HCT116 (cell line): Measurements from ENCODE around the gene ADAD2. TPM values are rescaled to one million over a fixed set of nuclear protein-coding genes. Genes with fewer than 3 reads are reported as not detected.

Experiments used
- ATAC-seq: fragments of 200-7000 bp; cut with Tn5 transposase; 2 replicates; pipeline ENCODE4 v1.9.1; 2020; ENCODE audit warnings: mild to moderate bottlenecking, moderate library complexity
- BruUV-seq: library from RNA; stranded (reverse); fragments of 400-500 nt; replicated peaks from 2 replicates; lab custom pipeline; 2021; lab: Mats Ljungman, UMichigan
- CTCF ChIA-PET: fragments of 300-600 bp; sonication (Branson Sonifier 250); formaldehyde crosslinking; loops from one replicate; lab custom pipeline; 2021; ENCODE audit warnings: antibody characterized with exemption; lab: Charles Lee
- POLR2A ChIA-PET: fragments of 300-600, 350-600 bp; sonication (Branson Sonifier 250); formaldehyde crosslinking; loops from one replicate; lab custom pipeline; 2021; ENCODE audit warnings: antibody characterized with exemption; lab: Charles Lee
- RAD21 ChIA-PET, 2 experiments: fragments of 300-600 bp; sonication (Branson Sonifier 250); formaldehyde crosslinking; loops; one replicate each; lab custom pipeline; 2023; ENCODE audit warnings: low total read pairs in 2 of 2; ENCODE audit not compliant: uncharacterized antibody in 2 of 2, unreplicated experiment in 2 of 2, low non-redundant PET in 1 of 2; lab: Charles Lee
- DNase-seq: peaks from one replicate; pipeline ENCODE4 v3.0.0-alpha.2; 2010; ENCODE audit warnings: low read depth, low spot score
- H2AFZ ChIP-seq: fragments of 200-600 bp; shearing (Covaris generic), sonication (generic); 2 replicates; pipeline ENCODE4 v1.6.1; 2017; ENCODE audit warnings: low read depth, mixed run types, mixed read lengths, antibody characterized with exemption, low read length; ENCODE audit not compliant: poor library complexity, severe bottlenecking
- H3K27ac ChIP-seq: 2 replicates; pipeline ENCODE4 v1.5.1; 2012; ENCODE audit warnings: low read depth, low read length
- H3K27me3 ChIP-seq: fragments of 200-600 bp; sonication (generic); 2 replicates; pipeline ENCODE4 v1.6.1; 2016; ENCODE audit warnings: mixed run types, low read length, mixed read lengths; ENCODE audit not compliant: insufficient read depth
- H3K36me3 ChIP-seq, 2 experiments: fragments of 200-500 bp in 1 of 2; fragments of 200-600 bp in 1 of 2; sonication (Bioruptor generic) in 1 of 2; sonication (generic) in 1 of 2; 2 replicates each; pipeline versions ENCODE4 v1.5.1 to v1.6.1; 2014 to 2016; ENCODE audit warnings: low read length in 2 of 2, inconsistent platforms in 1 of 2, mixed read lengths in 1 of 2, mixed run types in 1 of 2; ENCODE audit not compliant: insufficient read depth in 2 of 2, control insufficient read depth in 1 of 2
- H3K4me1 ChIP-seq, 2 experiments: fragments of 200-600 bp in 1 of 2; sonication (generic) in 1 of 2; 2 replicates each; pipeline versions ENCODE4 v1.5.1 to v1.6.1; 2012 to 2017; ENCODE audit warnings: low read length in 2 of 2, inconsistent platforms in 1 of 2, mild to moderate bottlenecking in 1 of 2, mixed read lengths in 1 of 2, mixed run types in 1 of 2, moderate library complexity in 1 of 2; ENCODE audit not compliant: insufficient read depth in 2 of 2, control insufficient read depth in 1 of 2
- H3K4me2 ChIP-seq: fragments of 200-600 bp; sonication (generic); 2 replicates; pipeline ENCODE4 v1.6.1; 2017; ENCODE audit warnings: mixed run types, low read length, mixed read lengths
- H3K4me3 ChIP-seq, 2 experiments: fragments of 200-600 bp in 1 of 2; sonication (generic) in 1 of 2; replicated peaks in 1 of 2; 2 replicates each; pipeline ENCODE4 v1.5.1; 2011 to 2016; ENCODE audit warnings: low read length in 2 of 2, control low read depth in 1 of 2, low read depth in 1 of 2, mild to moderate bottlenecking in 1 of 2, mixed read lengths in 1 of 2, mixed run types in 1 of 2
- H3K79me2 ChIP-seq: fragments of 200-600 bp; sonication (generic); 2 replicates; pipeline ENCODE4 v1.6.1; 2017; ENCODE audit warnings: mild to moderate bottlenecking, mixed run types, low read length, moderate library complexity, mixed read lengths; ENCODE audit not compliant: insufficient read depth
- H3K9ac ChIP-seq: fragments of 200-600 bp; sonication (generic); 2 replicates; pipeline ENCODE4 v1.6.1; 2016; ENCODE audit warnings: low read length, mixed read lengths
- H3K9me2 ChIP-seq: fragments of 200-600 bp; sonication (generic), shearing (Covaris generic); 2 replicates; pipeline ENCODE4 v1.6.1; 2017; ENCODE audit warnings: mixed run types, mild to moderate bottlenecking, moderate library complexity; ENCODE audit not compliant: insufficient read depth
- H3K9me3 ChIP-seq, 2 experiments: fragments of 200-500 bp in 1 of 2; fragments of 200-600 bp in 1 of 2; sonication (Bioruptor generic) in 1 of 2; sonication (generic) in 1 of 2; 2 replicates each; pipeline ENCODE4 v1.6.1; 2014 to 2017; ENCODE audit warnings: low read length in 2 of 2, mixed read lengths in 2 of 2, inconsistent platforms in 1 of 2, low read depth in 1 of 2, mild to moderate bottlenecking in 1 of 2, mixed run types in 1 of 2, moderate library complexity in 1 of 2; ENCODE audit not compliant: control insufficient read depth in 1 of 2, insufficient read depth in 1 of 2
- H4K20me1 ChIP-seq: fragments of 200-600 bp; sonication (generic), shearing (Covaris generic); 2 replicates; pipeline ENCODE4 v1.6.1; 2017; ENCODE audit warnings: mixed run types, mild to moderate bottlenecking, moderate library complexity; ENCODE audit not compliant: insufficient read depth
- ATF3 ChIP-seq: IDR thresholded peaks from 2 replicates; pipeline ENCODE4 v1.6.1; 2012
- CEBPB ChIP-seq: IDR thresholded peaks from 2 replicates; pipeline ENCODE4 v1.6.1; 2012; ENCODE audit warnings: low read depth
- EGR1 ChIP-seq: IDR thresholded peaks from 2 replicates; pipeline ENCODE4 v1.6.1; 2012; ENCODE audit warnings: low read depth
- ELF1 ChIP-seq: IDR thresholded peaks from 2 replicates; pipeline ENCODE4 v1.6.1; 2012; ENCODE audit warnings: low read depth, borderline replicate concordance
- EZH2 ChIP-seq: fragments of 200-600 bp; sonication (generic); IDR thresholded peaks from 2 replicates; pipeline ENCODE4 v1.6.1; 2017; ENCODE audit warnings: antibody characterized with exemption, mixed run types
- FOSL1 ChIP-seq: IDR thresholded peaks from 2 replicates; pipeline ENCODE4 v1.6.1; 2012; ENCODE audit warnings: low read depth
- JUND ChIP-seq: IDR thresholded peaks from 2 replicates; pipeline ENCODE4 v1.6.1; 2012
- MAX ChIP-seq: IDR thresholded peaks from 2 replicates; pipeline ENCODE4 v1.6.1; 2012
- POLR2A ChIP-seq: IDR thresholded peaks from 2 replicates; pipeline ENCODE4 v1.7.0; 2011; ENCODE audit warnings: borderline replicate concordance; ENCODE audit not compliant: insufficient read depth, insufficient read length; ENCODE audit errors: extremely low read depth
- POLR2AphosphoS5 ChIP-seq: IDR thresholded peaks from 2 replicates; pipeline ENCODE4 v1.6.1; 2011; ENCODE audit warnings: mild to moderate bottlenecking, low read depth, low read length, moderate library complexity
- RAD21 ChIP-seq: IDR thresholded peaks from 2 replicates; pipeline ENCODE4 v1.6.1; 2012; ENCODE audit warnings: low read depth, mild to moderate bottlenecking
- REST ChIP-seq: IDR thresholded peaks from 2 replicates; pipeline ENCODE4 v1.6.1; 2012; ENCODE audit warnings: low read depth
- SIN3A ChIP-seq: IDR thresholded peaks from 2 replicates; pipeline ENCODE4 v1.6.1; 2012; ENCODE audit warnings: low read depth
- SP1 ChIP-seq: IDR thresholded peaks from 2 replicates; pipeline ENCODE4 v1.6.1; 2012; ENCODE audit warnings: low read depth
- SRF ChIP-seq: IDR thresholded peaks from 2 replicates; pipeline ENCODE4 v1.6.1; 2012; ENCODE audit warnings: low read depth
- TCF7L2 ChIP-seq: IDR thresholded peaks from 2 replicates; pipeline ENCODE4 v1.7.0; 2011; ENCODE audit warnings: borderline replicate concordance, inconsistent platforms; ENCODE audit not compliant: insufficient read depth, insufficient read length; ENCODE audit errors: extremely low read depth
- YY1 ChIP-seq: IDR thresholded peaks from 2 replicates; pipeline ENCODE4 v1.6.1; 2011; ENCODE audit warnings: low read length, low read depth, moderate library complexity, mild to moderate bottlenecking; ENCODE audit not compliant: insufficient replicate concordance; ENCODE audit errors: extremely low read depth
- ZFX ChIP-seq: fragments of 450-650 bp; IDR thresholded peaks from 2 replicates; pipeline ENCODE4 v1.6.1; 2017
- ZNF274 ChIP-seq: fragments of 200-500 bp; sonication (Bioruptor generic); IDR thresholded peaks from 2 replicates; pipeline ENCODE4 v1.6.1; 2014; ENCODE audit warnings: mild to moderate bottlenecking, low read depth, low read length, inconsistent platforms
- intact Hi-C: fragments of 100-400 bp; cut with micrococcal nuclease; formaldehyde crosslinking; loops from 2 replicates; pipeline ENCODE4 v1.10.0; 2022
- total RNA-seq: library from RNA; stranded (reverse); gene quantifications from one replicate; pipeline ENCODE4 v1.2.1, GENCODE V29; 2021; ENCODE audit not compliant: unreplicated experiment
- TF ChIP-seq, protein P1 (sequence below): IDR thresholded peaks from 2 replicates; pipeline ENCODE4 v1.6.1; 2011; ENCODE audit warnings: mild to moderate bottlenecking, low read length, moderate library complexity; ENCODE audit not compliant: insufficient replicate concordance; ENCODE audit errors: extremely low read depth

Gene ADAD2
- total RNA-seq, 1 experiment from 2014 or later: not detected

DNA sequence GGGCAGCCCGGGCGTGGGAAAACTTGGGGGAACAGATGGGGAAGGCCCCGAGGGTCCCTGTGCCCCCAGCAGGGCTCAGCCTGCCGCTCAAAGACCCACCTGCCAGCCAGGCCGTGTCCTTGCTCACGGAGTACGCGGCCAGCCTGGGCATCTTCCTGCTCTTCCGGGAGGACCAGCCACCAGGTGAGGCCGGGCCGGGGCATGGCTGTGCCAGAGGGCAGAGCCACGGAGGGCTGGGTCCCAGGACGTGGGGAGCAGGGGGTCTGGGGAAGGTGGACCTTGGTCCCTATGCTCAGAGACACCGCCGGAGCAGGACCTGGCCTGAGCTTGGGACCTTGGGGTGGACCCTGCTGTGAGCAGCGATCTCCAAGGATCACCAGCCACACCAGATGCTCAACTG is 509 bp downstream of the ADAD2 start:
- ChIA-PET POLR2A (no interaction called here), RAD21 (no interaction called here), CTCF (no interaction called here)
- Histone ChIP-seq H3K36me3 (no peaks in the 10 kb centered on the region), H3K4me3 (no peak overlapping the region), H3K9me2 (no peaks in the 10 kb centered on the region), H3K4me2 (no peak overlapping the region), H2AFZ (no peak overlapping the region), H3K79me2 (peaks cover 4% of the 10 kb centered on the region), H3K9me3 (no peaks in the 10 kb centered on the region), H3K27ac (no peak overlapping the region), H3K4me1 (peaks cover 0 to 3% of the 10 kb centered on the region in 2 experiments; a peak in 2 of 4 replicates), H3K9ac (no peak overlapping the region), H4K20me1 (no peaks in the 10 kb centered on the region), H3K27me3 (no peaks in the 10 kb centered on the region)
- BruUV-seq: no TSS peak
- ATAC-seq: no peak
- intact Hi-C loops: no loop called here
- no peak for DNase-seq
- no peak for TF ChIP-seq REST
- no peak for TF ChIP-seq ZFX
- TF ChIP-seq SP1: no peak
- no peak for TF ChIP-seq SRF
- no peak for TF ChIP-seq ELF1
- no peak for TF ChIP-seq MAX
- no peak for TF ChIP-seq JUND
- TF ChIP-seq TCF7L2: no peak
- no peak for TF ChIP-seq EZH2
- no peak for TF ChIP-seq ZNF274
- TF ChIP-seq POLR2AphosphoS5: no peak
- TF ChIP-seq FOSL1: no peak
- TF ChIP-seq EGR1: no peak
- TF ChIP-seq, protein P1, sequence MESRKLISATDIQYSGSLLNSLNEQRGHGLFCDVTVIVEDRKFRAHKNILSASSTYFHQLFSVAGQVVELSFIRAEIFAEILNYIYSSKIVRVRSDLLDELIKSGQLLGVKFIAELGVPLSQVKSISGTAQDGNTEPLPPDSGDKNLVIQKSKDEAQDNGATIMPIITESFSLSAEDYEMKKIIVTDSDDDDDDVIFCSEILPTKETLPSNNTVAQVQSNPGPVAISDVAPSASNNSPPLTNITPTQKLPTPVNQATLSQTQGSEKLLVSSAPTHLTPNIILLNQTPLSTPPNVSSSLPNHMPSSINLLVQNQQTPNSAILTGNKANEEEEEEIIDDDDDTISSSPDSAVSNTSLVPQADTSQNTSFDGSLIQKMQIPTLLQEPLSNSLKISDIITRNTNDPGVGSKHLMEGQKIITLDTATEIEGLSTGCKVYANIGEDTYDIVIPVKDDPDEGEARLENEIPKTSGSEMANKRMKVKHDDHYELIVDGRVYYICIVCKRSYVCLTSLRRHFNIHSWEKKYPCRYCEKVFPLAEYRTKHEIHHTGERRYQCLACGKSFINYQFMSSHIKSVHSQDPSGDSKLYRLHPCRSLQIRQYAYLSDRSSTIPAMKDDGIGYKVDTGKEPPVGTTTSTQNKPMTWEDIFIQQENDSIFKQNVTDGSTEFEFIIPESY: no peak
- no peak for TF ChIP-seq SIN3A
- no peak for TF ChIP-seq ATF3
- no peak for TF ChIP-seq RAD21
- TF ChIP-seq POLR2A: no peak
- TF ChIP-seq YY1: no peak
- no peak for TF ChIP-seq CEBPB
